ENCODE results near the gene ENTPD2. TPM values are rescaled to one million over a fixed set of nuclear protein-coding genes. Genes with fewer than 3 reads are reported as not detected.
A peak's percentile ranks its signal among the peaks of the same experiment; 100 is the strongest.

Gene ENTPD2
- total RNA-seq, 4 donors from 2014 or later: 3.6 to 17.1 (median 14.1) TPM

GRCh38 chr9:137021568-137021978 lies 32.3 kb downstream of the ENTPD2 start:
- no peaks in the 10 kb centered on the region for H3K9me3 ChIP-seq
- intact Hi-C loops (cut with DNase I; ENCODE audit: low total_unique reads) (no loop called here), in situ Hi-C loops (cut with MboI; ENCODE audit: low pct_ligation_motif_present in 1 of 4, low pct_unique_long_range_greater_than_20kb in 1 of 4, low sequenced_read_pairs in 3 of 4) (no loop called here)
- no peaks in the 10 kb centered on the region for H3K27me3 ChIP-seq
- H3K36me3 ChIP-seq: no peaks in the 10 kb centered on the region
- H3K4me3 ChIP-seq: no peak overlapping the region
- WGBS, 2 donors (ENCODE audit: low coverage in 1 of 2): 69% methylated on average over 3 of the region's 6 CpGs; no CpG with 5 or more reads in 1 of the 2 donors
- TF ChIP-seq CTCF (IDR thresholded peaks at IDR 0.05) (no peak), POLR2AphosphoS5 (IDR thresholded peaks at IDR 0.05) (no peak), POLR2A (IDR thresholded peaks at IDR 0.05) (no peak), EP300 (IDR thresholded peaks at IDR 0.05; ENCODE audit: low read depth) (no peak)
- H3K27ac ChIP-seq: peak overlapping the region in 1 of 4 donors; percentile 39
- no peak for DNase-seq
- peaks cover 0 to 30% (median 22%) of the 10 kb centered on the region in 4 donors for H3K4me1 ChIP-seq

GRCh38 chr9:137020771-137021567 lies 32.9 kb downstream of the ENTPD2 start:
- H3K36me3 ChIP-seq: no peaks in the 10 kb centered on the region
- no peak for TF ChIP-seq EP300 (IDR thresholded peaks at IDR 0.05; ENCODE audit: low read depth)
- TF ChIP-seq POLR2AphosphoS5 (IDR thresholded peaks at IDR 0.05): no peak
- no peak for TF ChIP-seq POLR2A (IDR thresholded peaks at IDR 0.05)
- no peak for TF ChIP-seq CTCF (IDR thresholded peaks at IDR 0.05)
- no peak for DNase-seq
- 92% methylated on average over 20 of the region's 32 CpGs; no CpG with 5 or more reads in 1 of the 2 donors for whole genome bisulfite sequencing, 2 donors (ENCODE audit: low coverage in 1 of 2)
- H3K27me3 ChIP-seq: no peaks in the 10 kb centered on the region
- intact Hi-C loops (cut with DNase I; ENCODE audit: low total_unique reads): no loop called here
- H3K4me3 ChIP-seq: no peak overlapping the region
- in situ Hi-C loops (cut with MboI; ENCODE audit: low pct_ligation_motif_present in 1 of 4, low pct_unique_long_range_greater_than_20kb in 1 of 4, low sequenced_read_pairs in 3 of 4): no loop called here
- no peaks in the 10 kb centered on the region for H3K9me3 ChIP-seq
- peak overlapping the region in 1 of 4 donors; percentile 39 for H3K27ac ChIP-seq
- peaks cover 0 to 24% (median 19%) of the 10 kb centered on the region in 4 donors for H3K4me1 ChIP-seq

GRCh38 chr9:137019891-137020683 lies 33.8 kb downstream of the ENTPD2 start:
- no peak for DNase-seq
- intact Hi-C loops (cut with DNase I; ENCODE audit: low total_unique reads) (no loop called here), in situ Hi-C loops (cut with MboI; ENCODE audit: low pct_ligation_motif_present in 1 of 4, low pct_unique_long_range_greater_than_20kb in 1 of 4, low sequenced_read_pairs in 3 of 4) (no loop called here)
- 94% methylated on average over 33 of the region's 34 CpGs; no CpG with 5 or more reads in 1 of the 2 donors for WGBS, 2 donors (ENCODE audit: low coverage in 1 of 2)
- peaks cover 0 to 20% (median 16%) of the 10 kb centered on the region in 4 donors for H3K4me1 ChIP-seq
- no peak for TF ChIP-seq POLR2A (IDR thresholded peaks at IDR 0.05)
- no peak for TF ChIP-seq POLR2AphosphoS5 (IDR thresholded peaks at IDR 0.05)
- no peak for TF ChIP-seq CTCF (IDR thresholded peaks at IDR 0.05)
- H3K27ac ChIP-seq: no peak overlapping the region
- no peaks in the 10 kb centered on the region for H3K9me3 ChIP-seq
- H3K27me3 ChIP-seq: no peaks in the 10 kb centered on the region
- H3K4me3 ChIP-seq: no peak overlapping the region
- no peaks in the 10 kb centered on the region for H3K36me3 ChIP-seq

All from transverse colon (tissue), 4 donors.